ENCODE measurements around the gene PTPN14. TPM values are rescaled to one million over a fixed set of nuclear protein-coding genes. Genes with fewer than 3 reads are reported as not detected.
"Not testable (repeated sequence)": the region's sequence is repeated elsewhere in the genome, so short reads cannot be mapped to it uniquely, and the experiment has no call there.

Gene PTPN14
- total RNA-seq, 2 donors from 2014 or later: 6.8 TPM

DNA sequence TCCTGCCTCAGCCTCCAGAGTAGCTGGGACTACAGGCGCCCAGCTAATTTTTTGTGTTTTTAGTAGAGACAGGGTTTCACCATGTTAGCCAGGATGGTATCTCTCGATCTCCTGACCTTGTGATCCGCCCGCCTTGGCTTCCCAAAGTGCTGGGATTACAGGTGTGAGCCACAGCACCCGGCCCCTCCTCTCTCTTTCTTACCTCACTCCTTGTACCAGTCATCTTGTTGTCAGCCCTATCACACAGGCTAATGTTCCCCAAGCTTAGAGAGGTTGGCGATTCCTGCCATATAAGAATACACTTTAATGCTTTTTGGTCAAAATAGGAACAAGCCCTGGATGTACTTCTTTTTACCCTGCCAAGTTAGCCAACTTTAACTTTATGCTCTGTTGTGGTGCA is 57.2 kb downstream of the PTPN14 start:
- ATAC-seq; DNase-seq; intact Hi-C loops (cut with DNase I, micrococcal nuclease): not testable (repeated sequence)

DNA sequence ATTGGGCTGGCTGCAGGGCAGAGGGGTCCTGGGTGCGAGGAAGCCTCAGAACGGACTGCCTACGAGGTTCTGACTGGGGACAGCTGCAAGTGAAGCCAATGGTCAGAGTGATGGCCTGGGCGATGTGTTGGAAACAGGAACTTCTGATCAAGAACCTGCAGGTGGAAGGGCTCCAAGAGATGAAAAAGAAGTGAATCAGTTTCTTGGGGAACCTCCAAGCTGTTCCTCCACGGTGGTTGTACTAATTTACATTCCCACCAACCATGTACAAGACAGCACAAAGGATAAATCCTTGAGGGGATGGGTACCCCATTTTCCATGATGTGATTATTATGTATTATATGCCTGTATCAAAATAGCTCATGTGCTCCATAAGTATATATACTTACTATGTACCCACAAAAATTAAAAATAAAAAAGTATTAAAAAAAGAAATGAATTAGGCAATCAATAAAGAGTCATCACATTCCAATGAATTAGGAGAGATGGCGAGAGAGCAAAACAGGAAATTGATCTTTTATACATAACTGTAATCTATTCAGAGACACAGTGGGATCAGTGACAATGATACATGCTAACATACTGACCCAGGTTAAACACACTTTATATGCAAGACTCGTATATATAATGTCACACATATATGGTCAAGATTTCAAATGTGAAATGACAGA is 58.1 kb downstream of the PTPN14 start:
- ATAC-seq (no peak), DNase-seq (no peak)
- intact Hi-C loops (cut with DNase I, micrococcal nuclease): no loop called here

- DNase-seq: no peak
- ATAC-seq: no peak
- intact Hi-C loops (cut with DNase I, micrococcal nuclease): no loop called here
Measured at GRCh38 chr1:214492401-214493075, 58.9 kb downstream of the PTPN14 start.

DNA sequence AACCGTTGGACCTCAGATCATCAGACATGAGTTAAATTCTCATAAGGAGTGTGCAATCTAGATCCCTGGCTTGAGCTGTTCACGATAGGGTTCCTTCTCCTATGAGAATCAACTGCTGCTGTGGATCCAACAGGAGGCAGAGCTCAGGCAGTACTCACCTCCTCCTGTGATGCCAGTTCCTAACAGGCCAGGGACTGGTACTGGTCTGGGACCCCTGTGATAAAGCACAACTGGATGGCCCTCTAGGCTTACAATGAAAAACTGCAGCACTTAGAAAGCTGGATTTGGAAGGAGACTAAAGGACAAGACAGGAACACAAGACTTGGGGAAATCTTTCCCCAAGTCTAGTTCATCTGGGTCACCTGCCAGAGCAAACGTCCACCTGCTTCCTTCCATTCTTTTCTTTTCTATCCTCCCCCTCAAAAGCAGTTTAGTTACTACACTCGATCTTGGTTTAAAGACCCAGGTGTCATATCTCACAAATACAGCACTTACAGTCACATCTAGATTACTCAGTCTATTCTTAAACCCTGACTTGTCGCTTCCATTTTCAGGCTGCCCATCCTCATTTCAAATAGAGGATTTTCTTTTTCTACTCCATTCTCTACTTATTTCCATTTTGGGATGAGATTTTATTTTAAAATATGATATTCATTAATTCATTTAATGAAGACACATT is 59.8 kb downstream of the PTPN14 start:
- ATAC-seq (no peak), DNase-seq (no peak)
- intact Hi-C loops (cut with DNase I, micrococcal nuclease): no loop called here

GRCh38 chr1:214485151-214485550 is 66.3 kb downstream of the PTPN14 start:
- intact Hi-C loops (cut with DNase I, micrococcal nuclease): no loop called here
- DNase-seq: no peak
- ATAC-seq: no peak

DNA sequence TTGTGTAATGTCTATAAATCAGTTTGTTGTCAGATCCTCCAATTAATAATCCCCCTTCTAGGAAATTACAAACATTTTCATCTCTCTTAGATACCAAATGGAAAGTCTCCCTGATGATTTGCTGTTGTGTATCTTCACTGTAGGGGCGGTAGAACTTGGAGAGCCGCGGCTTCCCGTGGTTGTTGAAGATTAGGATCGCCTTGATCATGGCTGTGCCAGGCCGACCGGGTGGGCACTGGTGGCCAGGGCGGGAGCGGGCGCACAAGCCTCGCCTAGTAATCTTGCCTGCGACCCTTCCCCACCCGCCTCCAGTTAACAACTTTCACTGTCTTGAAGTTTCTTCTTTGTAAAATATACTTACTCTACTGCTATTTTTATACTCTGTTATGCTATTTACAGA is 68.2 kb downstream of the PTPN14 start:
- intact Hi-C loops (cut with DNase I, micrococcal nuclease); ATAC-seq; DNase-seq: not testable (repeated sequence)

DNA sequence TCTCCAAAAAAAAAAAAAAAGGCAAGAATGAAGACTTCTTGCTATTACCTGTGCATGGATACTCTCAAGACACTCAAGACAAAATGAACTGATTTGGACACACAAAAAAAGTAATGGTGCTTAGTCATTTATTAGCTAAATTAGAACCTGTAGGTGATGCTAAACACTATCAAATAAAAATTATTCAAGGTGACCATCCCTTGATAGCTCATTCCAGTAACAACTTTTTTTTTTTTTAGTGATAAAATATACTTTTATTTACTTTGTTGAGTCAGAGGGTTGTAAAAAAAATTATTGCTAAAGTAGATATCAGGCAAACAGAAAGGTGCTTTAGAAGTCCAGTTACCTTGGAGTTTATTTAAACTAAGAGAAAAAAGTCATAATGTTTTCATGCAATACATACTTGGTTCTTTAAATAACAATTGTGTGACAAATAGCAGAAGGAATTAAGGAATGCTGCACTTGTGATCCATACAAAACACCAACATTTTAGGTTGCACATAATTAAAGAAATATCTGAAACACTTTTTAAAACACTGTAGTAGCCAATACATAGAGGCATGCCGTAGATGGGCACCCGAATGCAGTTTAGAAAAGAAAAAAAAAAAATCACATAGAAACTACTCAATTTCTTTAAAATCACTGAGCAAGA is 69.3 kb downstream of the PTPN14 start:
- peak; percentile 64 for ATAC-seq
- intact Hi-C loops (cut with DNase I, micrococcal nuclease); DNase-seq: not testable (repeated sequence)

- ATAC-seq (no peak), DNase-seq (no peak)
- intact Hi-C loops (cut with DNase I, micrococcal nuclease): no loop called here
Measured at GRCh38 chr1:214476986-214477870, 74.2 kb downstream of the PTPN14 start.

DNA sequence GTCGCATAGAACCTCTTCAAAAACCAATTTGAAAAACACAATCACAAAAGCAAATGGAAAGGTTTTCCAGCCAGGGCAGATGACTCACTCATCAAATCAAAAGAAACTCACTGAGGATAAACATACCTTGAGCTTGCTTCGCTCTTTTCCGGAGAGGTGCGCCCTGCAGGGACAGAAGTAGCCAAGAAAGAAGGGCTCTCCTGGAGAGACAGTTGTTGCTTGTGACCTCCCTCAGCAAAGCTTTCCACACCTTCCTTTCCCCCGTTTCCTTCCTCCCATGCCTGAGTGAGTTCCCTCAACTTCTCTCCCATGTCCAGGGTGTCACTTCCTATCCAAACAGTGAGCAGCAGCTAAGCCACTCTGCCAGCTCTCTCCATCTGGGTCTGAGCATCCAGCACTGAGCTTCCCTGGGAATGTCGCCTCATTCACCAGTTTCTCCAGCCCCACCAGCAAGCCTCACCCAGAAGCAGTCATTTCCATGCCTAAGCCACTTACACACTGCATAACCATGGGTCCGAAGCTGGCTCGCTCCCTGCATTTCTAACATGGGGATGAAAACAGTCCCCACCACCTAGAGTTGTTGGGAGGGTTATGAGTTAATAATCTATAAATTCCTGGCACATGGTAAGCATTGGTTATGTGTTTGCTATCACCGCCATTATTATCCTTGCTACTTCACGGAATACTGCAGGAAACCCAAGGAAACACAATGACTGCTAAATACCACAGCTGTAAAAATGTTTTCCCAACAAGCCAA is 75.0 kb downstream of the PTPN14 start:
- intact Hi-C loops (cut with DNase I, micrococcal nuclease): no loop called here
- ATAC-seq: no peak
- no peak for DNase-seq

DNA sequence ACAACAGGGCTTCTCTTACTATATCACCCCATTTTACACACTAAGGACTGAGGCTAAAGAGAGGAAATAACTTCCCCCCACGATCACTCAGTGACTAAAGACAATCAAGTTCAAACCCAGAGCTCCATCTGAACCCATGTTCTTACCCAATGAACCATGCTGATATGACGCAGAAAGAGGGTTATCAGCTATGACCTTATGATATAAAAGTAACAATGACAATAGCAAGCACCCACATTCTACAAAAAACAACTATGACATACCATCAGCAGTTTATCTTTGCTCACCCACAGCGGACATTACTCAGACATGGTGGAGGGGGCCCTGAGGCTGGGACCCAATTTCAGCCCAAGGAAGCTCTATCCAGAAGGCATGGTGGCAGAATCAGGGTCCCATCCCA is 75.7 kb downstream of the PTPN14 start:
- ATAC-seq (no peak), DNase-seq (no peak)
- intact Hi-C loops (cut with DNase I, micrococcal nuclease): no loop called here

GRCh38 chr1:214475331-214475730 is 76.1 kb downstream of the PTPN14 start:
- DNase-seq (no peak), ATAC-seq (no peak)
- intact Hi-C loops (cut with DNase I, micrococcal nuclease): no loop called here

DNA sequence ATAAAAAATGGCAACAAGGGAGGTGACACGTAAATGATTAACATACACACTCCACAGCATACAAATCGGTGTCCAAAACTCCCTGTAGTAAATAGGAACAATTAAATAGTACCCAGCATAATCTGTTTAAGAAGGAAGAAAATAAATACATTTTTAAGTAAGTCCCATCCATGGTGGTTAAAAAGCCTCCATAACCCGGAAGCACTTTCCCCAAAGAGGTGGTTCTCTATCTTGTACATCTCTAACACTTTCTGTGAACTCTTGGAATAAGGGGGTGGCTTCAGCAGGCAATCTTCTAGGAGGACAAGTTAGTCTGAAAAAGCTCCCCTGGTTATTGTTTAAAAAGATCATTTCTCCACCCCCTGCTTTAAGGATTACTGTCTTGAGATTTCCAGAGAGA is 76.9 kb downstream of the PTPN14 start:
- no peak for DNase-seq
- intact Hi-C loops (cut with DNase I, micrococcal nuclease): no loop called here
- ATAC-seq: no peak

DNA sequence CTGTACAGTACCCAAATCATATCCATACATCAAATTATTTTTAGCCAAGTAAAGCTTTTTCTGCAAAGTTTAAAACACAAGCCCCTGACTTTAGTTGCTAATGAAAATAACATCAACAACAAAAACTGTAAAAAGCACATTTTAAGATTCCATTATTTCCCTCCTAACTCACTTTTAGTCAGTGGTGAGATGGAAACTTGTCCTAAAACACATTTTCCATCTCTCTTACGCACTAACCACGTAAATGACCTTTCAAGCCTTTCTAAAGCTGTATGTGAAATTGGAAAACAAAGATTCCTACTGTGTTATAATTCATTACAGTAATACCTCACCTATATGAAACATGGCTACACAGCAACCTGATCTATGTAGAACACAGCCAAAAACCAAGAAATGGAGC is 77.5 kb downstream of the PTPN14 start:
- ATAC-seq (no peak), DNase-seq (no peak)
- intact Hi-C loops (cut with DNase I, micrococcal nuclease): no loop called here

DNA sequence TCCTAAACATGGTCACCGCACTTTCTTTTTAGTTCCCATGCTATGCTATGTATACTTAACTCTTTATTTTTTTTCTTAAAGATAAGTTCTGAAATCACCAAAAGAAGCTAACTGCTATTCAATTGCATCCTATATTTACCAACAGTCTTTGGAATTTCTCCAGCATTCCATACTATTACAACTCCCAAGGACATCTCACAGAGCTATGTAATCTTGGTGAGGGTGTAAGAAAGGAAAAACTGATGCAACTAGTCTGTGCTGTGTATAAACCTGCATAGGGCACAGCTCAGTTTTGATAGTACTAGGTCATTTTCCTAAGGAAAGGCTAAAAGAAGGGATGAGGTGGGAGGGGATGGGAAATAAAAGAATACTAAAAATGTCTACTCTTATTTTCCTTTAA is 78.0 kb downstream of the PTPN14 start:
- intact Hi-C loops (cut with DNase I, micrococcal nuclease): no loop called here
- ATAC-seq: no peak
- DNase-seq: no peak

- intact Hi-C loops (cut with DNase I, micrococcal nuclease): no loop called here
- no peak for DNase-seq
- no peak for ATAC-seq
Measured at GRCh38 chr1:214472364-214472763, 79.0 kb downstream of the PTPN14 start.

DNA sequence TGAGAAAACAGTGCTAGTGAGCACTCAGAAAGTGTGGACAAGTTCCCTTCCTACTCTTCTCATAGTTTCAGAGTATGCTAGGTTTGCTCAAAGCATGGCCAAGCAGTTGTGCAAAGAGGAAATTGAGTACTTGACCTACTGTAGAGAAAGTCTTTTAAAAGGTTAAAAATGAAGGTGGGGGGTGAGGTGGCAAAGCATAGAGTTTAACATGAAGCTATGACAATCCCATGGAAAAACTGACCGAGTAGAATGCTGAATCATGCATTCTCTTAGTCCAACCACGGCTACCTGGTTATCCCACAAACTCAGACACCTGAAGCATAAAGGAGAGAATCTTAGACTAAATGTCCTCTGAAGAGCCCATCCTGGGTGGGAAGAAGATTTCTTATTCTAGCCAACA is 79.9 kb downstream of the PTPN14 start:
- no peak for DNase-seq
- ATAC-seq: no peak
- intact Hi-C loops (cut with DNase I, micrococcal nuclease): no loop called here

DNA sequence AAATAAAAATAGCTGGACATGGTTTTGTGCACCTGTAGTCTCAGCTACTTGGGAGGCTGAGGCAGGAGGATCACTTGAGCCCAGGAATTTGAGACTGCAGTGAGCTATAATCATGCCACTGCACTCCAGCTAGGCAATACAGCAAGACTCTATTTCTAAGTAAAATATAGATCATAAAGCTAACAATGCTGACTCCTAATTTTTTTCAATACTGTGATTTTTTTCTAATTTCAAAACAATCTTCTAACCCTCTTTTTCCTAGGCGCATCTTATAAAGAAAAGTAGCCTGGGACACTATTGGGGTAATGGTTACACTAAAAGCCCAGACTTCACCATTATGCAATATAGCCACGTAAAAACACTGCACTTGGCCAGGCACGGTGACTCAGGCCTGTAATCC is 81.3 kb downstream of the PTPN14 start:
- DNase-seq (no peak), ATAC-seq (no peak)
- intact Hi-C loops (cut with DNase I, micrococcal nuclease): no loop called here

GRCh38 chr1:214469290-214469689 is 82.1 kb downstream of the PTPN14 start:
- intact Hi-C loops (cut with DNase I, micrococcal nuclease): no loop called here
- ATAC-seq (no peak), DNase-seq (no peak)
